ENCODE results near the gene SRD5A1.

Gene SRD5A1

DNA sequence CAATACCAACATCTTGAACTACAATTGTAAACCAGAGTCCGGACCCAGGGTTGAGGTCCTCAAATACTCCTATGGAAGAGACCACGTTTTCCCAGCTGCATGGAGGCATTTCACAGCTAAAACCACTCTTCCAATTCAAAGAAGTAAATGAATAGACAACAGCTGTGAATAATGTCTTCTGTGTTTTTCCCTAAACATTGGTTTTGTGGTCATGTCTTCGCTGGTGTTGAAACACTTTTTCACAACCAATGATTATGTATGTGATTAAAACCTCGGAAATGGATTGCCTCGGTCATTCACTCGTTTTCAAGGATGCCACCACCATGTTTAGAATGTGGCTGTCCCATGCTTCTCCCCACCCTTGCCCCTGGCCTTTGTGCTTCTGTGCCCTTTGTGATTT, 70.6 kb downstream of the SRD5A1 start (continued):
- no peak for TF ChIP-seq PATZ1 (CRISPR knock-in tag; IDR thresholded peaks at IDR 0.05; ENCODE audit: borderline replicate concordance)
- TF ChIP-seq RARB (CRISPR knock-in tag; IDR thresholded peaks at IDR 0.05): no peak
- no peak for TF ChIP-seq SNAI2 (CRISPR knock-in tag; IDR thresholded peaks at IDR 0.05)
- TF ChIP-seq ZFP30 (CRISPR knock-in tag; IDR thresholded peaks at IDR 0.05): no peak
- TF ChIP-seq ZNF8 (CRISPR knock-in tag; IDR thresholded peaks at IDR 0.05): no peak
- no peak for TF ChIP-seq ZNF565 (CRISPR knock-in tag; conservative IDR thresholded peaks at IDR 0.05; ENCODE audit: low read depth)
- no peak for TF ChIP-seq OSR1 (CRISPR knock-in tag; IDR thresholded peaks at IDR 0.05)
- no peak for TF ChIP-seq ISL1 (CRISPR knock-in tag; IDR thresholded peaks at IDR 0.05)
- no peak for TF ChIP-seq ESRRG (CRISPR knock-in tag; IDR thresholded peaks at IDR 0.05)
- TF ChIP-seq PPARA (CRISPR knock-in tag; IDR thresholded peaks at IDR 0.05; ENCODE audit: borderline replicate concordance): no peak

DNA sequence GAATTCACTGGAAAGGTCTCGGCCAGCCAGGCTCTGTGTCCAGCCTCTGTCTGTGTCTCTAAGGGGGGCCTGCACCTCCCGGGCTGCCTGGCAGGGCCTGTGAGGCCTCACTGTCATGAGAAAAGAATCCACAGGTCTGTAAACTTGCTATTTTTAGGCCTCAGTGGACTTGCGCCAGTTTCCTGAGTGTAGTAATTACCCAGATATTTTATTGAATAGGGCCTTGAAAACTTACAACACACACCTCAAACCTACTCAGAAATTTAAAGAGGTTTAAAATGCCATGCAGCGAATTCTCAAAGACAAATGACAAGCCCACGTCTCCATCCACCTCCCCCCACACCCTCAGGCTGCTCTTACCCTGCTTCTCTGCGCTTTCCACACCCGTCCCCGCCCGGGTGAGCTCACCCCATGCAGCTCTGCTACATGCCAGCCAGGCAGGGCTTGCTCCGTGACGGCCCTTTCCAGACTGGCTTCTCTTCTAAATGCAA, 71.2 kb downstream of the SRD5A1 start:
- no peak for TF ChIP-seq PATZ1 (CRISPR knock-in tag; IDR thresholded peaks at IDR 0.05; ENCODE audit: borderline replicate concordance)
- TF ChIP-seq ISL1 (CRISPR knock-in tag; IDR thresholded peaks at IDR 0.05): 0 out of 2 replicates have a peak, but pooled peaks have one; percentile 53
- ATAC-seq: peak; percentile 95

DNA sequence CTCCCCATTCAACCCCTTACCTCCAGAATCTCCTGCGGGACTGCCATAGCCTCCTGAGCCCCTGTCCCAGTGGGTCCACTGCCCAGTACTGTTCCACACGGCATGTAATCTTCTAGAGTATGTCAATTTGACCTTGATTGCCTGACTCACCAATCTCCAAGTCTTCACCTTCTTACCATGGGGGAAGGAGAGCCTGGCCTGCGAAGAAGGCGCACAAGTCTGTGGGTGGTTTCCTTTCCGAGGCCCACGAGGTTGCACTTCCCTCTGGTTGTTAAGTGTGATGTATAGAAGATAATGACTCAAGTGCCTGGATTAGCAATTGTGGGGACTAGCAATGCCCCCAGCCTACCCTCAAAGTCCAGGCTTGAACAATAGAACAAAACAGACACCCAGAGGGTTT, 71.8 kb downstream of the SRD5A1 start:
- no peak for ATAC-seq
- no peak for TF ChIP-seq OSR1 (CRISPR knock-in tag; IDR thresholded peaks at IDR 0.05)
- TF ChIP-seq RARB (CRISPR knock-in tag; IDR thresholded peaks at IDR 0.05): no peak
- no peak for TF ChIP-seq ZFP30 (CRISPR knock-in tag; IDR thresholded peaks at IDR 0.05)
- TF ChIP-seq ZC3H10 (CRISPR knock-in tag; IDR thresholded peaks at IDR 0.05): no peak

- ATAC-seq: no peak
- TF ChIP-seq PPARA (CRISPR knock-in tag; IDR thresholded peaks at IDR 0.05; ENCODE audit: borderline replicate concordance) (no peak), ZC3H10 (CRISPR knock-in tag; IDR thresholded peaks at IDR 0.05) (no peak), TCF4 (CRISPR knock-in tag; IDR thresholded peaks at IDR 0.05; ENCODE audit: borderline replicate concordance) (no peak), ZFP3 (CRISPR knock-in tag; IDR thresholded peaks at IDR 0.05) (no peak), SNAI2 (CRISPR knock-in tag; IDR thresholded peaks at IDR 0.05) (no peak), ISL1 (CRISPR knock-in tag; IDR thresholded peaks at IDR 0.05) (no peak), ZFP30 (CRISPR knock-in tag; IDR thresholded peaks at IDR 0.05) (no peak), ZNF8 (CRISPR knock-in tag; IDR thresholded peaks at IDR 0.05) (no peak), TOX (CRISPR knock-in tag; IDR thresholded peaks at IDR 0.05; ENCODE audit: borderline replicate concordance) (no peak), PATZ1 (CRISPR knock-in tag; IDR thresholded peaks at IDR 0.05; ENCODE audit: borderline replicate concordance) (no peak), ARNTL (CRISPR knock-in tag; IDR thresholded peaks at IDR 0.05; ENCODE audit: borderline replicate concordance, low read depth) (no peak), ZNF565 (CRISPR knock-in tag; conservative IDR thresholded peaks at IDR 0.05; ENCODE audit: low read depth) (no peak), ZNF70 (CRISPR knock-in tag; IDR thresholded peaks at IDR 0.05) (no peak), TSHZ2 (CRISPR knock-in tag; IDR thresholded peaks at IDR 0.05) (no peak), ESRRG (CRISPR knock-in tag; IDR thresholded peaks at IDR 0.05) (no peak), GLIS3 (CRISPR knock-in tag; IDR thresholded peaks at IDR 0.05) (no peak), CSDC2 (CRISPR knock-in tag; IDR thresholded peaks at IDR 0.05) (no peak), RARB (CRISPR knock-in tag; IDR thresholded peaks at IDR 0.05) (no peak)
- TF ChIP-seq, protein P1, sequence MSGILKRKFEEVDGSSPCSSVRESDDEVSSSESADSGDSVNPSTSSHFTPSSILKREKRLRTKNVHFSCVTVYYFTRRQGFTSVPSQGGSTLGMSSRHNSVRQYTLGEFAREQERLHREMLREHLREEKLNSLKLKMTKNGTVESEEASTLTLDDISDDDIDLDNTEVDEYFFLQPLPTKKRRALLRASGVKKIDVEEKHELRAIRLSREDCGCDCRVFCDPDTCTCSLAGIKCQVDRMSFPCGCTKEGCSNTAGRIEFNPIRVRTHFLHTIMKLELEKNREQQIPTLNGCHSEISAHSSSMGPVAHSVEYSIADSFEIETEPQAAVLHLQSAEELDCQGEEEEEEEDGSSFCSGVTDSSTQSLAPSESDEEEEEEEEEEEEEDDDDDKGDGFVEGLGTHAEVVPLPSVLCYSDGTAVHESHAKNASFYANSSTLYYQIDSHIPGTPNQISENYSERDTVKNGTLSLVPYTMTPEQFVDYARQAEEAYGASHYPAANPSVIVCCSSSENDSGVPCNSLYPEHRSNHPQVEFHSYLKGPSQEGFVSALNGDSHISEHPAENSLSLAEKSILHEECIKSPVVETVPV (CRISPR knock-in tag; IDR thresholded peaks at IDR 0.05): no peak
- TF ChIP-seq, protein P2, sequence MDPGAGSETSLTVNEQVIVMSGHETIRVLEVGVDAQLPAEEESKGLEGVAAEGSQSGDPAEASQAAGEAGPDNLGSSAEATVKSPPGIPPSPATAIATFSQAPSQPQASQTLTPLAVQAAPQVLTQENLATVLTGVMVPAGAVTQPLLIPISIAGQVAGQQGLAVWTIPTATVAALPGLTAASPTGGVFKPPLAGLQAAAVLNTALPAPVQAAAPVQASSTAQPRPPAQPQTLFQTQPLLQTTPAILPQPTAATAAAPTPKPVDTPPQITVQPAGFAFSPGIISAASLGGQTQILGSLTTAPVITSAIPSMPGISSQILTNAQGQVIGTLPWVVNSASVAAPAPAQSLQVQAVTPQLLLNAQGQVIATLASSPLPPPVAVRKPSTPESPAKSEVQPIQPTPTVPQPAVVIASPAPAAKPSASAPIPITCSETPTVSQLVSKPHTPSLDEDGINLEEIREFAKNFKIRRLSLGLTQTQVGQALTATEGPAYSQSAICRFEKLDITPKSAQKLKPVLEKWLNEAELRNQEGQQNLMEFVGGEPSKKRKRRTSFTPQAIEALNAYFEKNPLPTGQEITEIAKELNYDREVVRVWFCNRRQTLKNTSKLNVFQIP (CRISPR knock-in tag; IDR thresholded peaks at IDR 0.05; ENCODE audit: borderline replicate concordance, low read depth): no peak
Observed at GRCh38 chr5:6705959-6706358, 72.7 kb downstream of the SRD5A1 start.

Measured in SK-N-SH treated with all-trans-retinoic acid at 6 μM for 48 hours (cell line).